Measurements from ENCODE around the gene NLRP7. TPM values are rescaled to one million over a fixed set of nuclear protein-coding genes. Genes with fewer than 3 reads are reported as not detected.
"Not testable (repeated sequence)": the region's sequence is repeated elsewhere in the genome, so short reads cannot be mapped to it uniquely, and the experiment has no call there.

The NLRP7 gene
- total RNA-seq, 1 experiment from 2014 or later, result not detected

GRCh38 chr19:54955376-54955775, 8.0 kb upstream of the NLRP7 start:
- Histone ChIP-seq H3K27ac (ENCODE audit: low read depth, low read length, poor library complexity, severe bottlenecking) (no peak overlapping the region), H3K4me1 (ENCODE audit: insufficient read depth, low read length, poor library complexity, severe bottlenecking) (no peaks in the 10 kb centered on the region), H3K9me3 (ENCODE audit: low read depth, low read length, poor library complexity, severe bottlenecking) (no peaks in the 10 kb centered on the region), H3K27me3 (replicated peaks; ENCODE audit: insufficient read depth, low read depth, low read length, poor library complexity) (no peaks in the 10 kb centered on the region), H3K36me3 (ENCODE audit: insufficient read depth, low read length, poor library complexity, severe bottlenecking) (no peaks in the 10 kb centered on the region), H3K4me3 (ENCODE audit: low read depth, low read length, poor library complexity, severe bottlenecking) (no peak overlapping the region)
- TF ChIP-seq, protein P1, sequence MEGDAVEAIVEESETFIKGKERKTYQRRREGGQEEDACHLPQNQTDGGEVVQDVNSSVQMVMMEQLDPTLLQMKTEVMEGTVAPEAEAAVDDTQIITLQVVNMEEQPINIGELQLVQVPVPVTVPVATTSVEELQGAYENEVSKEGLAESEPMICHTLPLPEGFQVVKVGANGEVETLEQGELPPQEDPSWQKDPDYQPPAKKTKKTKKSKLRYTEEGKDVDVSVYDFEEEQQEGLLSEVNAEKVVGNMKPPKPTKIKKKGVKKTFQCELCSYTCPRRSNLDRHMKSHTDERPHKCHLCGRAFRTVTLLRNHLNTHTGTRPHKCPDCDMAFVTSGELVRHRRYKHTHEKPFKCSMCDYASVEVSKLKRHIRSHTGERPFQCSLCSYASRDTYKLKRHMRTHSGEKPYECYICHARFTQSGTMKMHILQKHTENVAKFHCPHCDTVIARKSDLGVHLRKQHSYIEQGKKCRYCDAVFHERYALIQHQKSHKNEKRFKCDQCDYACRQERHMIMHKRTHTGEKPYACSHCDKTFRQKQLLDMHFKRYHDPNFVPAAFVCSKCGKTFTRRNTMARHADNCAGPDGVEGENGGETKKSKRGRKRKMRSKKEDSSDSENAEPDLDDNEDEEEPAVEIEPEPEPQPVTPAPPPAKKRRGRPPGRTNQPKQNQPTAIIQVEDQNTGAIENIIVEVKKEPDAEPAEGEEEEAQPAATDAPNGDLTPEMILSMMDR (conservative IDR thresholded peaks at IDR 0.05; ENCODE audit: low read depth, low read length), result no peak
- TF ChIP-seq EZH2 (IDR thresholded peaks at IDR 0.05; ENCODE audit: borderline replicate concordance, low read depth, low read length, poor library complexity, severe bottlenecking), result no peak
- POLR2A ChIA-PET (ENCODE audit: low non-redundant PET), result no interaction called here
- intact Hi-C loops (cut with micrococcal nuclease; ENCODE audit: unreplicated experiment), result no loop called here
- DNase-seq (ENCODE audit: low spot score), result no peak
- BruUV-seq (replicated peaks), result no TSS peak
- CTCF ChIA-PET, result no interaction called here

DNA sequence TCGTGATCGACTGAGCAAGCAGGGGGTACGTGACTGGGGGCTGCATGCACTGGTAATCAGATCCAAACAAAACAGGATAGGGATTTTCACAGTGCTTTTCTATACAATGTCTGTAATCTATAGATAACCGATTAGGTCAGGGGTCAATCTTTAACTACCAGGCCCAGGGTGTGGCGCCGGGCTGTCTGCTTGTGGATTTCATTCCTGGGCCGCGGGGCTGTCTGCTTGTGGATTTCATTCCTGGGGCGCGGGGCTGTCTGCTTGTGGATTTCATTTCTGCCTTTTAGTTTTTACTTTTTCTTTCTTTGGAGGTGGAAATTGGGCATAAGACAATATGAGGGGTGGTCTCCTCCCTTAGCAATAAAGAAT, 6.0 kb upstream of the NLRP7 start:
- H3K27ac ChIP-seq (ENCODE audit: low read depth, low read length, poor library complexity, severe bottlenecking); H3K4me3 ChIP-seq (ENCODE audit: low read depth, low read length, poor library complexity, severe bottlenecking); H3K27me3 ChIP-seq (replicated peaks; ENCODE audit: insufficient read depth, low read depth, low read length, poor library complexity); H3K9me3 ChIP-seq (ENCODE audit: low read depth, low read length, poor library complexity, severe bottlenecking); BruUV-seq (replicated peaks); DNase-seq (ENCODE audit: low spot score); POLR2A ChIA-PET (ENCODE audit: low non-redundant PET); H3K4me1 ChIP-seq (ENCODE audit: insufficient read depth, low read length, poor library complexity, severe bottlenecking); CTCF ChIA-PET; intact Hi-C loops (cut with micrococcal nuclease; ENCODE audit: unreplicated experiment); H3K36me3 ChIP-seq (ENCODE audit: insufficient read depth, low read length, poor library complexity, severe bottlenecking): not testable (repeated sequence)

GRCh38 chr19:54952591-54953344, 5.4 kb upstream of the NLRP7 start:
- BruUV-seq (replicated peaks), result no TSS peak

DNA sequence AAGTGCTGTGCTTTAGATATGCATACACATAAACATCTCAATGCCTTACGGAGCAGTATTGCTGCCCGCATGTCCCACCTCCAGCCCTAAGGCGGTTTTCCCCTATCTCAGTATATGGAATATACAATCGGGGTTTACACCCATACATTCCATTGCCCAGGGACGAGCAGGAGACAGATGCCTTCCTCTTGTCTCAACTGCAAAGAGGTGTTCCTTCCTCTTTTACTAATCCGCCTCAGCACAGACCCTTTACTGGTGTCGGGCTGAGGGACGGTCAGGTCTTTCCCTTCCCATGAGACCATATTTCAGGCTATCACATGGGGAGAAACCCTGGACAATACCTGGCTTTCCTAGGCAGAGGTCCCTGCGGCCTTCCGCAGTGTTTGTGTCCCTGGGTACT, 3.2 kb upstream of the NLRP7 start:
- DNase-seq (ENCODE audit: low spot score); intact Hi-C loops (cut with micrococcal nuclease; ENCODE audit: unreplicated experiment); H3K27ac ChIP-seq (ENCODE audit: low read depth, low read length, poor library complexity, severe bottlenecking); POLR2A ChIA-PET (ENCODE audit: low non-redundant PET); H3K4me3 ChIP-seq (ENCODE audit: low read depth, low read length, poor library complexity, severe bottlenecking); H3K4me1 ChIP-seq (ENCODE audit: insufficient read depth, low read length, poor library complexity, severe bottlenecking); H3K9me3 ChIP-seq (ENCODE audit: low read depth, low read length, poor library complexity, severe bottlenecking); BruUV-seq (replicated peaks); H3K27me3 ChIP-seq (replicated peaks; ENCODE audit: insufficient read depth, low read depth, low read length, poor library complexity); CTCF ChIA-PET; H3K36me3 ChIP-seq (ENCODE audit: insufficient read depth, low read length, poor library complexity, severe bottlenecking): not testable (repeated sequence)

More at GRCh38 chr19:54952591-54953344, 5.4 kb upstream of the NLRP7 start:
- ChIA-PET POLR2A (ENCODE audit: low non-redundant PET) (no interaction called here), CTCF (no interaction called here)
- H3K4me3 ChIP-seq (ENCODE audit: low read depth, low read length, poor library complexity, severe bottlenecking), result no peak overlapping the region
- no peaks in the 10 kb centered on the region for H3K36me3 ChIP-seq (ENCODE audit: insufficient read depth, low read length, poor library complexity, severe bottlenecking)
- no peaks in the 10 kb centered on the region for H3K27me3 ChIP-seq (replicated peaks; ENCODE audit: insufficient read depth, low read depth, low read length, poor library complexity)
- H3K9me3 ChIP-seq (ENCODE audit: low read depth, low read length, poor library complexity, severe bottlenecking), result no peaks in the 10 kb centered on the region
- no peak overlapping the region for H3K27ac ChIP-seq (ENCODE audit: low read depth, low read length, poor library complexity, severe bottlenecking)
- no peak for TF ChIP-seq EZH2 (IDR thresholded peaks at IDR 0.05; ENCODE audit: borderline replicate concordance, low read depth, low read length, poor library complexity, severe bottlenecking)
- TF ChIP-seq, protein P1 (conservative IDR thresholded peaks at IDR 0.05; ENCODE audit: low read depth, low read length), result no peak
- no peak for DNase-seq (ENCODE audit: low spot score)
- no peaks in the 10 kb centered on the region for H3K4me1 ChIP-seq (ENCODE audit: insufficient read depth, low read length, poor library complexity, severe bottlenecking)
- intact Hi-C loops (cut with micrococcal nuclease; ENCODE audit: unreplicated experiment), result no loop called here
